Type B pancreatic cell (in vitro differentiated cells): ENCODE data around the gene TMEM217. TPM values are rescaled to one million over a fixed set of nuclear protein-coding genes. Genes with fewer than 3 reads are reported as not detected.

Source experiments
- DNase-seq: peaks from one replicate; pipeline ENCODE4 v3.0.0; 2021; ENCODE audit warnings: mixed read lengths; ENCODE audit not compliant: unreplicated experiment; ENCODE audit errors: extremely low spot score
- H3K27ac Mint-ChIP-seq: 2 replicates; pipeline ENCODE4 v1.8.0; 2021; ENCODE audit warnings: mild to moderate bottlenecking, mixed read lengths
- H3K27me3 Mint-ChIP-seq: 2 replicates; pipeline ENCODE4 v1.8.0; 2021; ENCODE audit warnings: mixed read lengths
- H3K36me3 Mint-ChIP-seq: 2 replicates; pipeline ENCODE4 v1.8.0; 2021; ENCODE audit warnings: mixed read lengths
- H3K4me1 Mint-ChIP-seq: one replicate; pipeline ENCODE4 v1.8.0; 2021; ENCODE audit warnings: mixed read lengths; ENCODE audit not compliant: unreplicated experiment
- H3K4me3 Mint-ChIP-seq: 2 replicates; pipeline ENCODE4 v1.8.0; 2021; ENCODE audit warnings: mild to moderate bottlenecking, mixed read lengths
- H3K9me3 Mint-ChIP-seq: 2 replicates; pipeline ENCODE4 v1.8.0; 2021; ENCODE audit warnings: mixed read lengths
- CTCF ChIP-seq: fragments of 200-600 bp; sonication (generic); conservative IDR thresholded peaks from 2 replicates; pipeline ENCODE4 v1.5.0; 2021; ENCODE audit warnings: antibody characterized with exemption, mild to moderate bottlenecking
- total RNA-seq: library from RNA; stranded (reverse); gene quantifications from 2 replicates; pipeline ENCODE4 v1.2.1, GENCODE V29; 2021; ENCODE audit warnings: low replicate concordance

The TMEM217 gene
- total RNA-seq, 1 donor from 2014 or later, result 1.1 TPM

DNA sequence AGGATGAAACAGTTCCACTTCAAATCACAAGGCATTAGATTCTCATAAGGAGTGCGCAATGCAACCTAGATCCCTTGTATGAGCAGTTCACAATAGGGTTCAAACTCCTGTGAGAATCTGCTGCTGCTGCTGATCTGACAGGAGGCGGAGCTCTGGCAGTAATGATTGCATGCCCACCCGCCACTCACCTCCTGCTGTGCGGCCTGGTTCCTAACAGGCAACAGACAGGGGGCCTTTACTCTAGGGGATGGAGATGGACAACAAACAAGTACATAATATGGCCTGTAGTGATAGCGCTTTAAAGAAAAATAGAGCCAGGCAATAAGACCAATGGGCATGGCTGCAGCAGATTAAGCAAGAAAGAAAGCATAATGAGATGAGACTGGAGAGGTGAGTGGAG lies 3.1 kb downstream of the TMEM217 start:
- Mint-ChIP-seq H3K9me3 (no peaks in the 10 kb centered on the region), H3K4me1 (peaks cover 16% of the 10 kb centered on the region), H3K36me3 (no peaks in the 10 kb centered on the region), H3K4me3 (no peak overlapping the region), H3K27ac (no peak overlapping the region), H3K27me3 (no peaks in the 10 kb centered on the region)
- no peak for TF ChIP-seq CTCF
- DNase-seq, result no peak

- no peak overlapping the region for H3K4me3 Mint-ChIP-seq
- no peak for TF ChIP-seq CTCF
- DNase-seq, result no peak
- H3K9me3 Mint-ChIP-seq, result no peaks in the 10 kb centered on the region
- no peak overlapping the region for H3K27ac Mint-ChIP-seq
- H3K4me1 Mint-ChIP-seq, result peaks cover 7% of the 10 kb centered on the region
- no peaks in the 10 kb centered on the region for H3K36me3 Mint-ChIP-seq
- no peaks in the 10 kb centered on the region for H3K27me3 Mint-ChIP-seq
Measured at GRCh38 chr6:37253486-37254007, 4.4 kb downstream of the TMEM217 start.

DNA sequence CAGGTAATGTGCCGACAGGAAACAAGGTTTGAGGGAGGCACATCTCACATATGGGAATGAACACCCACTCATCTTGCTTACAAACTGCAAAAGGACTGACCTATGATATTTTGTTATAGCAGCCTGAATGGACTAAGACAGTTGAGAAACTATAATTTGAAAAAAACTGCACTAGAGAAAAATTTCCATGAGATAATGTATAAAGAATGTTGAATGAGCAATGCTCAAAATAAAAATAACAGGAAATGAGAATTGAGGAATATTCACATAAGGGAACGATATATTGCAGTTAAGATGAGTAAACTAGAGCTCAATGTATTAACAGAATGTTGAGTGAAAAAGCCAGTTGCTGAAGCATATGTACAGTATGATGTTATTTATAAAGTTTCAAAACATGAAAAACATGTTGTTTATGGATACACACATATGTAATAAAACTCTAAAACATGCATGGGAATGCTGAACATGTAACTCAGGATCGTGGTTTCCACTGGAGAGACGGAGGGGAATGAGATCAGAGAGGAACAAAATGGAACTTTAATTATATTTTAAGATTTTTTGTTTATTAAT lies 6.6 kb downstream of the TMEM217 start:
- H3K36me3 Mint-ChIP-seq, result no peaks in the 10 kb centered on the region
- no peak for TF ChIP-seq CTCF
- DNase-seq, result no peak
- H3K4me1 Mint-ChIP-seq, result peaks cover 2% of the 10 kb centered on the region
- no peak overlapping the region for H3K27ac Mint-ChIP-seq
- H3K9me3 Mint-ChIP-seq, result no peaks in the 10 kb centered on the region
- no peaks in the 10 kb centered on the region for H3K27me3 Mint-ChIP-seq
- H3K4me3 Mint-ChIP-seq, result no peak overlapping the region

DNA sequence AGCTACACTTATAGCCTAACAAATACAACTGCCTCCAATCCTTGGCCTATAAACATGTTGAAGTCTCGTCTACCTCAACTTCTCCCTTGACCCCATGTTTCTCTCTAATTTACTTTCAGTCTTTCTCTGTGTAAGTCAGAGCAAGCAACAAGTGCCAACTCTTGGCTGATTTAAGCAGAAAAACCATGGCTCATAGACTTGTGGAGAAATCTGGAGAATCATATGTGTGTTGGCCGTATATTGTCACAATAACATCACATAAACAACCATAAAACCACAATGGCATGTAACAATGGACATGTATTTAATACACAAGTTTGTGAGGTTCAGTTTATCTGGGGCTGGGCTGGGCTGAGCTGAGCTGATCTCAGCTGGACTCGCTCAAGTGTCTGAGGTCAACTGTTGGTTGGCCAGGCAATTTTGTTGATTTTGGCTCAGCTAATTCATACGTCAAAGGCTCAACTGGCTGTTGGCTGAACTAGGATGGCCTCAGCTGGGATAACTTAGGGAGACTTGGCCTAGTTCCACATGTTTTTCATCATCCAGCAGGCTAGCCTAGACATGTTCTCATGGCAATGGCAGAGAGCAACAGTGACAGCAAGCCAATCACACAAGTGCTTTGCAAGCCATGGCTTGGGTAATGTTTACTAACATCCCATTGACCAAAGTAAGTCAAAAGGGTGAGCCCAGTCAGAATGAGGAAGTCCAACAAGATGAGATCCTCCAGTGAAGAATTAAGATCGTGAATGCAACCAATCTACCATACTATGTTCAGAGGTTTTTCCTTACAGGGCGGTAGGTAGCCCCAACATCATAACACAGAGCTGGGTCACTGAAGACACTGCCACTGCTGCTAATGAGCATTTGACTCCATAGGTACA lies 13.3 kb downstream of the TMEM217 start:
- peak overlapping the region; percentile 30 for H3K4me3 Mint-ChIP-seq
- no peak for DNase-seq
- H3K9me3 Mint-ChIP-seq, result peaks cover 8% of the 10 kb centered on the region
- no peaks in the 10 kb centered on the region for H3K36me3 Mint-ChIP-seq
- peak overlapping the region; percentile 97 for H3K27ac Mint-ChIP-seq
- no peak for TF ChIP-seq CTCF
- H3K27me3 Mint-ChIP-seq, result no peaks in the 10 kb centered on the region
- H3K4me1 Mint-ChIP-seq, result peaks cover 43% of the 10 kb centered on the region

- no peak for DNase-seq
- H3K4me3 Mint-ChIP-seq, result no peak overlapping the region
Measured at GRCh38 chr6:37243816-37244370, 14.1 kb downstream of the TMEM217 start.

More at GRCh38 chr6:37243816-37244370, 14.1 kb downstream of the TMEM217 start:
- Mint-ChIP-seq H3K27me3 (no peaks in the 10 kb centered on the region), H3K4me1 (peaks cover 46% of the 10 kb centered on the region), H3K36me3 (no peaks in the 10 kb centered on the region), H3K9me3 (peaks cover 8% of the 10 kb centered on the region), H3K27ac (peak overlapping the region; percentile 97)
- TF ChIP-seq CTCF, result no peak
